Measurements from ENCODE around the gene SLC15A4.

SLC15A4 gene

DNA sequence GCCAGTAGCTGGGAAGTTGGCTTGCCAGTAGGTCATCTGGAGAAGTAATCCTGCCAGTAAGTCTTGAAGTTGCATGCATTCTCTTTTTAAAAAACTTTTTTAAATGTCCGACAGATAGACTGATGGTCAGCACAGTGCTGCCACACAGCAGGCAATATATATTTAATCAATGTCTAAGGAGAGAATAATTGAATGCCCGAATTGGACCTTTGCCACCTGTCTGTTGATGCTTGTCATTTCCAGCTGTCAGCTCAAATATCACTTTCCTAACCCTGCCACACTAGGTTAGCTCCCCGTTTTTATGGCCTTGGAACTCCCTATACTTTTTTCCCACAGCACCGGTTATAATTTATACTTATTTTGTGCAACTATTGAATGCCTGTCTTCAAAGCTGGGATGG is 2.1 kb upstream of the SLC15A4 start:
- no peak overlapping the region for H4K91ac ChIP-seq (ENCODE audit: low read depth, low read length)
- H2AK5ac ChIP-seq (ENCODE audit: low read length), result no peak overlapping the region
- H3K79me1 ChIP-seq (ENCODE audit: low read length), result peaks cover 10% of the 10 kb centered on the region
- H3K4me1 ChIP-seq (ENCODE audit: control insufficient read depth in 1 of 2, insufficient read depth in 2 of 2, low read length in 2 of 2), result peaks cover 4 to 13% of the 10 kb centered on the region in 2 experiments
- no peak overlapping the region for H3K18ac ChIP-seq (ENCODE audit: low read length)
- no peak overlapping the region for H3K4ac ChIP-seq (ENCODE audit: low read depth, low read length)
- H2BK5ac ChIP-seq (ENCODE audit: low read depth, low read length, poor library complexity), result no peak overlapping the region
- no CpG with 5 or more reads among the region's 4 CpGs for WGBS (ENCODE audit: extremely low coverage, insufficient coverage, insufficient read length)
- H2BK12ac ChIP-seq (ENCODE audit: low read length), result no peak overlapping the region
- H3K23ac ChIP-seq (ENCODE audit: low read length), result no peak overlapping the region
- no peak overlapping the region for H3K4me3 ChIP-seq (ENCODE audit: low read depth, low read length)
- H4K12ac ChIP-seq (ENCODE audit: low read depth, low read length), result no peak overlapping the region
- H3K9ac ChIP-seq (ENCODE audit: low read length), result no peak overlapping the region
- peaks cover 17% of the 10 kb centered on the region for H3K79me2 ChIP-seq (ENCODE audit: control insufficient read depth, insufficient read depth, low read length, poor library complexity)
- no peak overlapping the region for H2BK120ac ChIP-seq (ENCODE audit: insufficient read depth, low read length, poor library complexity)
- no peak for DNase-seq
- no peaks in the 10 kb centered on the region for H3K27me3 ChIP-seq (ENCODE audit: insufficient read depth, low read length)
- H3K36me3 ChIP-seq (ENCODE audit: control insufficient read depth in 1 of 2, insufficient read depth in 2 of 2, low read length in 2 of 2), result peaks cover 3 to 5% of the 10 kb centered on the region in 2 experiments
- no peak overlapping the region for H3K27ac ChIP-seq (ENCODE audit: low read depth, low read length)
- no peaks in the 10 kb centered on the region for H3K9me3 ChIP-seq (ENCODE audit: insufficient read depth, low read depth, low read length)
- no peak overlapping the region for H3K14ac ChIP-seq (ENCODE audit: low read length)
- H3K4me2 ChIP-seq (ENCODE audit: low read length), result no peak overlapping the region
- no peak overlapping the region for H2AFZ ChIP-seq (ENCODE audit: insufficient read depth, low read length, poor library complexity)
- no peak overlapping the region for H4K8ac ChIP-seq (ENCODE audit: low read depth, low read length)

DNA sequence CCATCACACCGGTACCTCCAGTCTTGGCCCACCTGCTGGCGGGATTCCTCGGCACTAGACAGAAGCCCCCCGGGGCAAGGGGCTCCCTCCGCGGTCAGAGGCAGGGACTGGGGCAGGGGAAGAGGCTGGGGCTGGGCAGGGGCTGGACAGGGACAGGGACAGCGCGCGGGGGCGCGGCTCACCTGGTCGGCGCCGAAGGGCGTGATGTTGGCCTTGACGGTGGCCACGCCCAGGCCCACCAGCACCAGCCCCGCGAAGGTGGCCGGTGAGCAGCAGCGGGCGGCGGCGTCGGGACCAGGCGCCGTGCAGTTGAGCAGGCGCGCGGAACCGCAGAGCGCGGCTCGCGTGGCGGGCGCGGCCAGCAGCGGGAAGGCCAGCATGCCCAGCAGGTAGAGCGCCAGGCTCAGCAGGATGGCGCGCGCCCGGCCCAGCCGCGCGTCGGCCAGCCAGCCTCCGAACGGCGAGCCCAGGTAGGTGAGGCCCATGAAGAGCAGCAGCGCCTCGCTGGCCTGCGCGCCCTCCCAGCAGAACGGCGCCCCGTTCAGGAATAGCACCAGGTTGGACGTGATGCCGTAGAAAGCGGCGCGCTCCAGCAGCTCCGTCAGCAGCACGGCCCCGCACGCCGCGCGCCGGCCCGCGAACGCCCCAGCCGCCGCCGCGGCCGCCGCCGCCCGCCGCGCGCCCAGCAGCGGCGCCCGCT is 392 bp downstream of the SLC15A4 start:
- H3K27me3 ChIP-seq (ENCODE audit: insufficient read depth, low read length), result no peaks in the 10 kb centered on the region
- peak overlapping the region; percentile 54 for H2BK5ac ChIP-seq (ENCODE audit: low read depth, low read length, poor library complexity)
- H2AK5ac ChIP-seq (ENCODE audit: low read length), result peak overlapping the region; percentile 71
- peaks cover 10% of the 10 kb centered on the region for H3K79me1 ChIP-seq (ENCODE audit: low read length)
- H3K27ac ChIP-seq (ENCODE audit: low read depth, low read length), result peak overlapping the region; percentile 68
- H3K79me2 ChIP-seq (ENCODE audit: control insufficient read depth, insufficient read depth, low read length, poor library complexity), result peaks cover 17% of the 10 kb centered on the region
- peak overlapping the region; percentile 97 for H3K4me3 ChIP-seq (ENCODE audit: low read depth, low read length)
- peak overlapping the region; percentile 83 for H3K18ac ChIP-seq (ENCODE audit: low read length)
- peak overlapping the region; percentile 91 for H3K4me2 ChIP-seq (ENCODE audit: low read length)
- peaks cover 4 to 16% of the 10 kb centered on the region in 2 experiments for H3K4me1 ChIP-seq (ENCODE audit: control insufficient read depth in 1 of 2, insufficient read depth in 2 of 2, low read length in 2 of 2)
- H3K9ac ChIP-seq (ENCODE audit: low read length), result peak overlapping the region; percentile 91
- peak overlapping the region; percentile 91 for H3K14ac ChIP-seq (ENCODE audit: low read length)
- H3K9me3 ChIP-seq (ENCODE audit: insufficient read depth, low read depth, low read length), result no peaks in the 10 kb centered on the region
- H4K12ac ChIP-seq (ENCODE audit: low read depth, low read length), result peak overlapping the region; percentile 89
- no peak overlapping the region for H3K23ac ChIP-seq (ENCODE audit: low read length)
- H3K4ac ChIP-seq (ENCODE audit: low read depth, low read length), result peak overlapping the region; percentile 60
- peak overlapping the region; percentile 76 for H4K91ac ChIP-seq (ENCODE audit: low read depth, low read length)
- no peak overlapping the region for H2BK12ac ChIP-seq (ENCODE audit: low read length)
- H4K8ac ChIP-seq (ENCODE audit: low read depth, low read length), result peak overlapping the region; percentile 90
- WGBS (ENCODE audit: extremely low coverage, insufficient coverage, insufficient read length), result no CpG with 5 or more reads among the region's 88 CpGs
- peaks cover 4 to 11% of the 10 kb centered on the region in 2 experiments for H3K36me3 ChIP-seq (ENCODE audit: control insufficient read depth in 1 of 2, insufficient read depth in 2 of 2, low read length in 2 of 2)
- DNase-seq, result peak; percentile 18 to 55
- H2BK120ac ChIP-seq (ENCODE audit: insufficient read depth, low read length, poor library complexity), result peak overlapping the region; percentile 82
- peak overlapping the region; percentile 68 for H2AFZ ChIP-seq (ENCODE audit: insufficient read depth, low read length, poor library complexity)

DNA sequence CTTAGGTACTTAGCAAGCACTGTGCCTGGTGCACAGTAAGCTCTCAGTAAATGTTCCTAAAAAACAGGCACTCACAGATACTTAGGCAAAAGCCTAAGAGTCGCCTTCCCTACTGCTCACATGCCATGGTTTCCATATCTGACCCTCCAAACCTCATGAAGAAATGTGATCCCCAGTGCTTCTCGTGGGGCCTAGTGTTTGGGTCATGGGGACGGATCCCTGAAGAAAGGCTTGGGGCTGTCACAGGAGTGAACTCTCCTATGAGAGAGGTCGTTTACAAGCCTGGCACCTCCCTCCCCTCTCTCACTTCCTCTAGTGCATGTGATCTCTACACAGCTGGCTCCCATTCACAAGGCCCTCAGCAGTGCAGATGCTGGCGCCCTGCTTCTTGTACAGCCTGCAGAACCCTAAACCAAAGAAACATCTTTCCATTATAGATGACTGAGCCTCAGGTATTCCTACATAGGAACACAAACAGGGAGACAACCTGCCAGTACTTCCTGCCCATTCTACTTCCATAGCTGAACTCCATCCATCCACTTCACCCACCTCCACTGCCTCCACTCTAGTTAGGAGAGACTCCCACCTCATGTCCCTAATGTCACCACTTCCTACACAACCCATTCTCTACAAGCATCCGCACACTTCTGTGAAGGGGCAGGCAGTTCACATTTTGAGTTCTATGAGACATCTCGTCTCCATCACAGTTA is 2.9 kb downstream of the SLC15A4 start:
- H3K27ac ChIP-seq (ENCODE audit: low read depth, low read length), result no peak overlapping the region
- H3K36me3 ChIP-seq (ENCODE audit: control insufficient read depth in 1 of 2, insufficient read depth in 2 of 2, low read length in 2 of 2), result peaks cover 4 to 11% of the 10 kb centered on the region in 2 experiments
- no CpG with 5 or more reads among the region's 7 CpGs for WGBS (ENCODE audit: extremely low coverage, insufficient coverage, insufficient read length)
- H2AK5ac ChIP-seq (ENCODE audit: low read length), result no peak overlapping the region
- H4K12ac ChIP-seq (ENCODE audit: low read depth, low read length), result no peak overlapping the region
- H3K14ac ChIP-seq (ENCODE audit: low read length), result no peak overlapping the region
- no peak overlapping the region for H2BK5ac ChIP-seq (ENCODE audit: low read depth, low read length, poor library complexity)
- peaks cover 22% of the 10 kb centered on the region for H3K79me2 ChIP-seq (ENCODE audit: control insufficient read depth, insufficient read depth, low read length, poor library complexity)
- no peak overlapping the region for H3K23ac ChIP-seq (ENCODE audit: low read length)
- DNase-seq, result peak in 1 of 2 donors; percentile 18
- peak overlapping the region; percentile 28 for H3K4ac ChIP-seq (ENCODE audit: low read depth, low read length)
- no peaks in the 10 kb centered on the region for H3K9me3 ChIP-seq (ENCODE audit: insufficient read depth, low read depth, low read length)
- H2AFZ ChIP-seq (ENCODE audit: insufficient read depth, low read length, poor library complexity), result no peak overlapping the region
- no peak overlapping the region for H3K4me3 ChIP-seq (ENCODE audit: low read depth, low read length)
- peaks cover 10% of the 10 kb centered on the region for H3K79me1 ChIP-seq (ENCODE audit: low read length)
- no peaks in the 10 kb centered on the region for H3K27me3 ChIP-seq (ENCODE audit: insufficient read depth, low read length)
- no peak overlapping the region for H3K4me2 ChIP-seq (ENCODE audit: low read length)
- H3K4me1 ChIP-seq (ENCODE audit: control insufficient read depth in 1 of 2, insufficient read depth in 2 of 2, low read length in 2 of 2), result peaks cover 4 to 20% of the 10 kb centered on the region in 2 experiments
- H4K91ac ChIP-seq (ENCODE audit: low read depth, low read length), result no peak overlapping the region
- no peak overlapping the region for H3K18ac ChIP-seq (ENCODE audit: low read length)
- H2BK12ac ChIP-seq (ENCODE audit: low read length), result no peak overlapping the region
- no peak overlapping the region for H2BK120ac ChIP-seq (ENCODE audit: insufficient read depth, low read length, poor library complexity)
- no peak overlapping the region for H4K8ac ChIP-seq (ENCODE audit: low read depth, low read length)
- H3K9ac ChIP-seq (ENCODE audit: low read length), result no peak overlapping the region

DNA sequence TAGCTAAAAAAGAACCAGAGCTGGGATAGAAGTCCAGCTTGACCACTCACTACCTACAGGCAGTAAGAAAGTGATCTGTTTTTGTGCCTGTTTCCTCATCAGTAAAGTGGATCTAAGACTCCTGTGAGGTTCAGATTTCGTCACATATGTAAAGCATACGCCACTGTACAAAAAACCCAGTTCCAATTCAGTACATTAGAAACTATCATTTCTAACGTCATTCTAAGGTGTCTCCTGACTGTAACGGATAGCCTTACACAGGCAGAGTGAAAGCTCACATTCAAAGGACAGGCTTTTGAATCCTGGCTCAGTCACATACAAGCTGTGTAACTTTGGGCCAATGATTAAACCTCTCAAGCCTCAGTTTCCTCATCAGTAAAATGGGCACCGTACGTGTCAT is 3.5 kb downstream of the SLC15A4 start:
- H3K18ac ChIP-seq (ENCODE audit: low read length), result no peak overlapping the region
- H3K9me3 ChIP-seq (ENCODE audit: insufficient read depth, low read depth, low read length), result no peaks in the 10 kb centered on the region
- H3K79me1 ChIP-seq (ENCODE audit: low read length), result peaks cover 10% of the 10 kb centered on the region
- H3K4me1 ChIP-seq (ENCODE audit: control insufficient read depth in 1 of 2, insufficient read depth in 2 of 2, low read length in 2 of 2), result peaks cover 4 to 20% of the 10 kb centered on the region in 2 experiments
- peaks cover 4 to 11% of the 10 kb centered on the region in 2 experiments for H3K36me3 ChIP-seq (ENCODE audit: control insufficient read depth in 1 of 2, insufficient read depth in 2 of 2, low read length in 2 of 2)
- H3K4me2 ChIP-seq (ENCODE audit: low read length), result no peak overlapping the region
- H3K9ac ChIP-seq (ENCODE audit: low read length), result no peak overlapping the region
- H4K8ac ChIP-seq (ENCODE audit: low read depth, low read length), result no peak overlapping the region
- no peak overlapping the region for H2AFZ ChIP-seq (ENCODE audit: insufficient read depth, low read length, poor library complexity)
- H2BK12ac ChIP-seq (ENCODE audit: low read length), result no peak overlapping the region
- no peak overlapping the region for H4K12ac ChIP-seq (ENCODE audit: low read depth, low read length)
- H3K14ac ChIP-seq (ENCODE audit: low read length), result no peak overlapping the region
- H3K27ac ChIP-seq (ENCODE audit: low read depth, low read length), result no peak overlapping the region
- no peak overlapping the region for H3K23ac ChIP-seq (ENCODE audit: low read length)
- H2BK5ac ChIP-seq (ENCODE audit: low read depth, low read length, poor library complexity), result no peak overlapping the region
- no peak overlapping the region for H4K91ac ChIP-seq (ENCODE audit: low read depth, low read length)
- H3K4ac ChIP-seq (ENCODE audit: low read depth, low read length), result no peak overlapping the region
- H2BK120ac ChIP-seq (ENCODE audit: insufficient read depth, low read length, poor library complexity), result no peak overlapping the region
- H2AK5ac ChIP-seq (ENCODE audit: low read length), result no peak overlapping the region
- H3K4me3 ChIP-seq (ENCODE audit: low read depth, low read length), result no peak overlapping the region
- DNase-seq, result no peak
- WGBS (ENCODE audit: extremely low coverage, insufficient coverage, insufficient read length), result no CpG with 5 or more reads among the region's 6 CpGs
- peaks cover 22% of the 10 kb centered on the region for H3K79me2 ChIP-seq (ENCODE audit: control insufficient read depth, insufficient read depth, low read length, poor library complexity)
- H3K27me3 ChIP-seq (ENCODE audit: insufficient read depth, low read length), result no peaks in the 10 kb centered on the region
